ENCODE data around the gene EIF4E2.

Gene EIF4E2

GRCh38 chr2:232543491-232543890, 7.0 kb upstream of the EIF4E2 start:
- TF ChIP-seq CTCF (IDR thresholded peaks at IDR 0.05; ENCODE audit: borderline replicate concordance, insufficient read depth, low read depth, low read length), result no peak
- no peak overlapping the region for H3K4me3 ChIP-seq (ENCODE audit: low read depth, low read length)

DNA sequence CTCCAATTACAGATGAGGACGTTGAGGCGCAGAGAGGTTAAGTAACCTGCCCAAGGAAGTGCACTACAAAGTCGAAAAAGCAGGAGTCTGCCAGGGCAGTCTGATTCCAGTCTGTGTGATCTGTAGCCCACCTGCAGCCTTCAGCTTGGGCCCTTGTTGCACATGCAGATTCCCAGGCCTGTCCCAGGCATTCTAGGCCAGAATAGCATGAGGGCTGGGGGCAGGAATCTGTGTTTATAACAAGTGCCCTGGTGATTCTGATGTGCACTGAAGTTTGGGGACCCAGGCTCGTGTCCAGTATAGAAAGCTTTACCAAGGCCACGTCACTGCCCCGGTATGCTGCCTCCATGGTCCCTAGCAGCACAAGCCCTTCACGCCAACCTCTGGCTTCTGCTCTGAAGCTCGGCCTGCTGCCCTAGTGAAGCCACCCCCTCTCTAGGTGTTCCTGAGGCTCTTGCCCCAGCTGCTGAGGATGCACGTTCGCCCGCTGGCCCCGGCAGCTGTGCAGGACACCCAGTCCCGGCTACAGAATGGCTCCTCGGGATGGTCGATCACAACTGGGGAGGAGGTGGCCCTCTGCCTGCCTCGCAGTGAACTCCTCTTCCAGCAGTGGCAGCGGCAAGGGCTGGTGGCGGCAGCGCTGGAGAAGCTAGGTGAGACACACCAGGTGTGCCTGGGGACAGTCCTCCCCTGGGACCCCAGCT, 6.4 kb upstream of the EIF4E2 start:
- TF ChIP-seq CTCF (IDR thresholded peaks at IDR 0.05; ENCODE audit: borderline replicate concordance, insufficient read depth, low read depth, low read length), result no peak
- no peak overlapping the region for H3K4me3 ChIP-seq (ENCODE audit: low read depth, low read length)

DNA sequence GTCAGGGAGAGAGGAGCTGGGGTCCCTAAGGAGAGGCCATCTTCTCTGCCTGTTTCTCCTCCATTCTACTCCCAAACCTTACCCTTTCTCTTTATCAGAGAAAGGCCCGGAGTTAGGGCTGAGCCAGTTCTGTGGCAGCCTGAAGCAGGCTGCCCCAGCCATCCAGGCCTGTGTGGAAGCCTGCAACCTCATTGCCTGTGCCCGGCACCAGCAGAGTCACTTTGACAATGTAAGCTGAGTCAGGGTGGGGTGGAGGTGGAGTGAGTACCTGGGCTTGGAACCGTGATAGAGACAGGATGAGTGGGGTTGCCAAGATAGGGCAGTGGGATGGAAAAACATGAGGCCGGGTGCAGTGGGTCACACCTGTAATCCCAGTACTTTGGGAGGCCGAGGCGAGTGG, 5.8 kb upstream of the EIF4E2 start:
- no peak for TF ChIP-seq CTCF (IDR thresholded peaks at IDR 0.05; ENCODE audit: borderline replicate concordance, insufficient read depth, low read depth, low read length)
- H3K4me3 ChIP-seq (ENCODE audit: low read depth, low read length), result no peak overlapping the region

DNA sequence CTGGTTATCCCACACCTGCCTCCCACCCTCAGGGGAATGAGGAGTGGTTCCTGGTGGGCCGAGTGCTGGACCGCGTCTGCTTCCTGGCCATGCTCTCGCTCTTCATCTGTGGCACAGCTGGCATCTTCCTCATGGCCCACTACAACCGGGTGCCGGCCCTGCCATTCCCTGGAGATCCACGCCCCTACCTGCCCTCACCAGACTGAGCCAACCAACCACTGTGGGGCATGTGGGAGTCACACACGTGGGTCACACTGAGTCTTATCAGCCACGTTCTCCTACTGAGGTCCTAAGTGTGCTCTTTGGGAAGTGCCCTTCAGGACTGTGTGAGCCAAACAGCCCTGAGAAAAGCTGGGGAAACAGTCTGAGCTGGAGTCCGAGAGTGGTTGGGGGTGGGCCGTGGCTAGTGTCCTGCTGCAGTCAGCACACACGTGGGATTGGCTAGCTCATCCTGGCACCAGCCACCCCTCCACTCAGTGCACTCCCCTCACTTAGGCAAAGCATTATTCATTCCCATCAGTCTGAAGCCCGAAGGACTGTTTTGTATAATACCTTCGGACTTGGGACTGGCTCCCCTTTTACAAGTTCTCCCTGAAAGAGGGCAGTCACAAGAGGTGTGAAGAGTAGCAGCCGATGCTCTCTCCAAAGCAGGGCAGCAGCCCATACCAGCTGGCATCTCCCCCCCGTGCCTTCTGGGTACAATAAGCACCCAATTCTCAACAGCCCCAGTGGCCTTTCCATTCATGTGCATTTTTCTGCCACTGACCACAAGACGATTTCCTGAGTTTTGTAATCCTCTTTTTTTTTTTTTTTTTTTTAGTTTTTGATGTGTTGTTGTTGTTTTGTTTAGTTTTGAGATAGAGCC, 4.7 kb upstream of the EIF4E2 start:
- no peak for TF ChIP-seq CTCF (IDR thresholded peaks at IDR 0.05; ENCODE audit: borderline replicate concordance, insufficient read depth, low read depth, low read length)
- no peak overlapping the region for H3K4me3 ChIP-seq (ENCODE audit: low read depth, low read length)

- H3K4me3 ChIP-seq (ENCODE audit: low read depth, low read length), result no peak overlapping the region
- no peak for TF ChIP-seq CTCF (IDR thresholded peaks at IDR 0.05; ENCODE audit: borderline replicate concordance, insufficient read depth, low read depth, low read length)
These were observed 2.5 kb upstream of the EIF4E2 start for GRCh38 chr2:232547991-232548390.

- H3K4me3 ChIP-seq (ENCODE audit: low read depth, low read length), result peak overlapping the region; percentile 86
- no peak for TF ChIP-seq CTCF (IDR thresholded peaks at IDR 0.05; ENCODE audit: borderline replicate concordance, insufficient read depth, low read depth, low read length)
These were observed 685 bp upstream of the EIF4E2 start for GRCh38 chr2:232549655-232550353.

Data from GM12875 (cell line).